22Rv1 (cell line): ENCODE data around the gene ILDR2.
A peak's percentile ranks its signal among the peaks of the same experiment; 100 is the strongest.

Experiments
- H3K27ac ChIP-seq: fragments of 450-650 bp; 2 replicates; pipeline ENCODE4 v1.5.1; 2017
- CTCF ChIP-seq: fragments of 450-650 bp; IDR thresholded peaks from 2 replicates; pipeline ENCODE4 v1.5.1; 2017; ENCODE audit warnings: mild to moderate bottlenecking
- ZFX ChIP-seq: fragments of 450-650 bp; IDR thresholded peaks from 2 replicates; pipeline ENCODE4 v1.6.1; 2017; ENCODE audit warnings: antibody characterized with exemption, borderline replicate concordance

The ILDR2 gene

GRCh38 chr1:167003711-167004110 is 28.4 kb upstream of the ILDR2 start:
- TF ChIP-seq CTCF = no peak
- no peak for TF ChIP-seq ZFX

GRCh38 chr1:167002354-167002753 is 27.0 kb upstream of the ILDR2 start:
- no peak overlapping the region for H3K27ac ChIP-seq
- TF ChIP-seq ZFX = no peak
- TF ChIP-seq CTCF = no peak

More at GRCh38 chr1:167003711-167004110, 28.4 kb upstream of the ILDR2 start:
- no peak overlapping the region for H3K27ac ChIP-seq

- H3K27ac ChIP-seq = no peak overlapping the region
- TF ChIP-seq CTCF (no peak), ZFX (no peak)
These were observed 25.2 kb upstream of the ILDR2 start for GRCh38 chr1:167000546-167000945.

- no peak overlapping the region for H3K27ac ChIP-seq
- TF ChIP-seq CTCF (no peak), ZFX (no peak)
These were observed 24.2 kb upstream of the ILDR2 start for GRCh38 chr1:166999500-167000055.

- TF ChIP-seq ZFX = no peak
- no peak for TF ChIP-seq CTCF
- H3K27ac ChIP-seq = no peak overlapping the region
These were observed 23.7 kb upstream of the ILDR2 start for GRCh38 chr1:166999075-166999474.

- H3K27ac ChIP-seq = 0 out of 2 replicates have a peak within 1 kb of the TSS, but pooled peaks have one; percentile 14
- no peak for TF ChIP-seq CTCF
- no peak for TF ChIP-seq ZFX
These were observed 13.7 kb upstream of the ILDR2 start, which contains the start of gene MAEL for GRCh38 chr1:166988974-166989515. Gene MAEL (plus strand): TSS chr1:166989280. CDS start chr1:166989353, 73 bp downstream.

GRCh38 chr1:166981589-166981988 is 6.2 kb upstream of the ILDR2 start:
- H3K27ac ChIP-seq = no peak overlapping the region
- TF ChIP-seq CTCF = no peak
- no peak for TF ChIP-seq ZFX
